DMS53 (cell line): ENCODE data around the gene C17orf75.
A peak's percentile ranks its signal among the peaks of the same experiment; 100 is the strongest.
"Not testable (repeated sequence)": the region's sequence is repeated elsewhere in the genome, so short reads cannot be mapped to it uniquely, and the experiment has no call there.

Experiments used
- DNase-seq: peaks from one replicate; lab custom pipeline; 2025; lab: John Stamatoyannopoulos, UW

The C17orf75 gene

DNA sequence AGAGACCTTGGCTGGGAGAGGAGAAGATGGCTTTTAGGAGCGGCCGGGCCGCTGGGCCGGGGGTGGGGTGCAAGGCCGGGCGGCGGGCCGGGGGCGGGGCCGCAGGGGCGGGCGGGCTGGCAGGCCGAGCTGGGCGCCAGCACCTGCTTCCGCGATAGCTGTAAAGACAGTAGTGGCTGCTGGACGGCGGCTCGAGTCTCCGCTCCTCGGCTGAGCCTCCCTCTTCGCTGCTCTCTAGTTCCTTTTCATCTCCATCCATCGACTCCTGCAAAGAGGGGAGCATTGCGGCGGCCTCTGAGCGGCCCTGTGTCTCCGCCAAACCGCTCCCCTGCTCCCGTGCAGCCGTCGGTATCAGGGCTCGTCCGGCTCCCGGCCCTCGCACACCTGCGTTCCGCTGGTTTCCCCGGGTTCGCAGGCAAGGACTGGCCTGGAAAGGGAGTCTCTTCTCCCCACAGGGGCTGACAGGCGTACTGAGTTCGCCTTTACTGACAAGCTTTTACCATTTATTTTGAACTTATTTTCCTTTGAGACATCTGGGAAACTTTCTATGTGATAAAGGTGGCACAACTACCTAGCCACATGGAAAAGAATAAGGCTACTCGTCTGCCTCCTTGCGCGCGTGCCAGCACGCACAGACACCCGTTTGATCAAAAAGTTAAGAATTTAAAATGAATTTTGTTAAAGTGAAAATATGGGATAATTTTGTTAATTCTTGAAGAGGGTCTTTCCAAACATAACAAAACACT lies at the start of gene C17orf75:
C17orf75 (minus strand) TSS at position 317 of the 746 bp plus-strand sequence; CDS start at position 283, 34 bp downstream.
- DNase-seq: peak; percentile 88

DNA sequence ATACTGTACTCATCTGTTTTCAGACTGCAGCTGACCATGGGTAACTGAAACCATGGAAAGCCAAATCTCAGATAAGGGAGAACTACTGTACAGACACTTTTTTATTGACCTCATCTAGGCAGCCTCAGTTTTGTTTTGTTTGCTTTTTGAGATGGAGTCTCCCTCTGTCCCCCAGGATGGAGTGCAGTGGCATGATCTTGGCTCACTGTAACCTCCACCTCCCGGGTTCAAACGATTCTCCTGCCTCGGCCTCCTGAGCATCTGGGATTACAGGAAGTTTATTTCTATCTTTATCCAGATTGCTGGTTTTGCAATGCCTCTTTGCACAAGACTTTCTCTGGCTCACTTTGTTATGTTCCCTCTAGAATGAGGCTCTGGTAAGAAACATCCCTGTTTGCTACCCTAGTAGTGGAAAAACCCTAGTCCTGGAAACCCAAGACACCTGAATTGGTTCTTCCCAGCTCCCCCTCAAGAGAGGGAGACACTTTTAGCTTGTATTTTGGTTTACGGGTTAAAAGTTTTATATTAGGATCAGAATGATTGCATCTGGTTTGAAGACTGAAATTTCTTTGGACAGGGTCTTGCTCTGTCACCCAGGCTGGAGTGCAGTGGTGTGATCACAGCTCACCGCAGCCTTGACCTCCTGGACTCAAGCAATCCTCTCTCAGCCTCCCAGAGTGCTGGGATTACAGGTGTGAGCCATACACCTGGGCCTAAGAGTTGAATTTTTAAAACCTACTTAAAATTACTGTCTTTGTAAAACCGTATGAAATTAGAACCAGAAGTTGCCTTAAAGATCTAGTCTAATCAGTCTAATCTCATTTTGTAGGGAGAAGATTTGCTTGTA lies 46.9 kb upstream of the C17orf75 start:
- no peak for DNase-seq

DNA sequence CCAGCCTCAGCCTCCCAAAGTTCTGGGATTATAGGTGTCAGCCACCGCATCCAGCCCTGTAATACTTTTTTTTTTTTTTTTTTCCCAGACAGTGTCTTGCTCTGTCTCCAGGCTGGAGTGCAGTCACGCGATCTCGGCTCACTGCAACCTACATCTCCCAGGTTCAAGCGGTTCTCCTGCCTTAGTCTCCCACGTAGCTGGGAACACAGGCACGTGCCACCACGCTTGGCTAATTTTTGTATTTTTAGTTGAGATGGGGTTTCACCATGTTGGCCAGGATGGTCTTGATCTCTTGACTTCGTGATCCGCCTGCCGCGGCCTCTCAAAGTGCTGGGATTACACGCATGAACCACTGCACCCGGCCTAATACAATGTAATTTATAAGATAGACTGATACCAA lies 46.2 kb upstream of the C17orf75 start:
- DNase-seq: not testable (repeated sequence)

DNA sequence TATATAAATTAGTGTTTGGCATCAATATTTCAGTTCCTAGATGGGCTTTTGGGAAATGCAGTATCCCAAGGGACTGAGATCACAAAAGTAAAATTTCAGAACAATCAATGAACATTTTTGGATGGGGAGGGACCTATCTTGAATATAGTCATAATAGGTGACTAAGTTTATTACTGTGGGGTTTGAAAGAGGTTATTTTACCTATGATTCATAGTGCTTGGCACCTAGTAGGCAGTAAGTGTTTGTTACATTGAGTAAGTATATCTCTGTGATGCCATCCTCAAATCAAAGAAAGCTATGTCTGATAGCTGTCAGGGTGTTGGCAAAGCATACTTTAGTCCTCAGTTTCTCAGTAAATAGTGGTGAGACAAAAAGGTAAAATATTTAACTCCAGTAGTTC lies 44.9 kb upstream of the C17orf75 start:
- no peak for DNase-seq

DNA sequence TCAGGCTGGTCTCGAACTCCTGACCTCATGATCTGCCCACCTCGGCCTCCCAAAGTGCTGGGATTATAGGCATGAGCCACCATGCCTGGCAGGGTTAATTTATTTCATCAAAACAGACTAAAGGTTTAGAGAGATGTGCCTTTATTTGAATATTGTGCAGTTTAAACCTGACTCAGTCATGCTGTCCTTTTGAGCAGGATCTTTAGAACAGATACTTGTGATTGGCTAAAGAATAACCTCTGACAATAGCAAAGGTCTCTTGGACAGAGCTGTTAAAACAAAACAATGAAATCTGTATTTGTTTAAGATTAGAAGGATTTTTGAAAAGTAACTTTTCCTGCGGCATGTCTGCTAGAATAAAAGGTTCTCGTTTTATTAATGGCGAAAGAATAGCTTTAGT lies 44.0 kb upstream of the C17orf75 start:
- DNase-seq: no peak

DNA sequence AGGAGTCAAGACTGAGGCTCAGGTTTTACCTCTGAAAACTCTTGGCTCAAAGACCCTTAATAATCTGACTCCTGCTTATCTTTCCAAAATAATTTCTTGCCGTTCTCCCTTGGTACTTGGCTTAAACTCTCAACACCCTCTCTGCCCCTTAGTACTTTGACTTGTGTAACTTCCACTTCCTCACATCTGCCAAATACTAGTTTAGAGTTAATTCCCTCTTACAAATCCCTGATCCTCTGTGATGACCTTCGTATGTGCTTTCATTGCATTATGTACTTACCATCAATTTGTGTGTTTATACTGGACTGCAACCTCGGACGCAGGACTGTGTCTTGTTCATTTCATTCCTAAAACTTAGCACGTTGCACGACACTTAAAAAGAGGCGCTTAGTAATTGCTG lies 43.1 kb upstream of the C17orf75 start:
- no peak for DNase-seq

DNA sequence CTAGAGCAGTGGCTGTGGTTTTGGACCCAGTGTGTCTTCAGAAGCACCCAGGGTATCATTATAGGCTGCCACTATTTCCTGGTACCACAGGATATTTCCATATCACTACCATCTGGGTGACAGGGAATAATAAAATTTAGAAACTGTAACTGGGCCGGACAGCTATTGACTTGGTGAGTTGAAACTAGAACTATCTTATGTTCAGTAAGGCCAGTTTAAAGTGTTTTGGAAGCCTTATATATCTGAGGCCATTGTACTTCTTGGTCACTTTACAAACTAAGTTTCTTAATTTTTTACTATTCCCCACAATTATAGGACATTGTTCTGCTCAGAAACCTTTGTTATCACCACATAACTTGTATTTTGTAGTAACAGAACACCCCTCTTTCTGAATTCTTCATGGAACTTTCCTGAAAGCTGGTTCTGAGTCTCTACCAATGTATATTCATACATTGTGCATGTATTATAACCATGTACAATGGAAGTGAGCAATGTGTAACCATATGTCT lies 42.0 kb upstream of the C17orf75 start:
- DNase-seq: no peak

GRCh38 chr17:32382526-32383223 lies 40.7 kb upstream of the C17orf75 start:
- DNase-seq: no peak

DNA sequence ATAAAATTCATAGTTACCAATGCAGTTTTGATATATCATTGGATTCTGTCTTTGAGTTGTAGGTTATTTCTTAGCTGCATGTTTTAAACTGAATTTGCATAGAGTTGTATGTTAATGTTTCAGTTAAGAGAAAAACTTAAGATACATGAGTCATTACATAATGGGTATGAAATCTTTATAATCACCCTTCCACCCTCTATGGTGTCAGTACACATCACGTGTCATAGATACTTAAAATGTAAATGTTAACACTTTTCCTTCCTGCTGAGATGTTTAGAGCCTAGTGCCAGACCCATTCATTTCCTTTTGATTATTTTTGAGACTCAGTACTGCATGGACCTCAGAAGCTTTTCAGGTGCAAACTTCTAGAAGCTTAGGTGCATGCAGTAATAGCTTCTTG lies 28.5 kb upstream of the C17orf75 start:
- DNase-seq: no peak

- DNase-seq: no peak
Observed at GRCh38 chr17:32361270-32361669, 19.3 kb upstream of the C17orf75 start.

DNA sequence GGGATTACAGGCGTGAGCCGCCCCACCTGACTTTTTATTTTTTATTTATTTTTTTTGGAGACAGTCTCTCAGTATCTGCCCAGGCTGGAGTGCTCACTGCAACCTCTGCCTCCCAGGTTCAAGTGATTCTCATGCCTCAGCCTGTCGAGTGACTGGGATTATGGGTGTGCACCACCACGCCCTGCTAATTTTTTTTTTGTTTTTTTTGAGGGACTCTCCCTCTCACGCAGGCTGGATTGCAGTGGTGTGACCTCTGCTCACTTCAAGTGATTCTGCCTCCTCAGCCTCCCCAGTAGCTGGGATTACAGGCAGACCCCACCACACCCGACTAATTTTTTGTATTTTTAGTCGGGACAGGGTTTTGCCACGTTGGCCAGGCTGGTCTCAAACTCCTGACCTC lies 15.6 kb upstream of the C17orf75 start:
- DNase-seq: no peak

- no peak for DNase-seq
Observed at GRCh38 chr17:32356750-32357149, 14.8 kb upstream of the C17orf75 start.

- no peak for DNase-seq
Observed at GRCh38 chr17:32356378-32356743, 14.4 kb upstream of the C17orf75 start.

- no peak for DNase-seq
Observed at GRCh38 chr17:32355649-32356377, 13.8 kb upstream of the C17orf75 start.

DNA sequence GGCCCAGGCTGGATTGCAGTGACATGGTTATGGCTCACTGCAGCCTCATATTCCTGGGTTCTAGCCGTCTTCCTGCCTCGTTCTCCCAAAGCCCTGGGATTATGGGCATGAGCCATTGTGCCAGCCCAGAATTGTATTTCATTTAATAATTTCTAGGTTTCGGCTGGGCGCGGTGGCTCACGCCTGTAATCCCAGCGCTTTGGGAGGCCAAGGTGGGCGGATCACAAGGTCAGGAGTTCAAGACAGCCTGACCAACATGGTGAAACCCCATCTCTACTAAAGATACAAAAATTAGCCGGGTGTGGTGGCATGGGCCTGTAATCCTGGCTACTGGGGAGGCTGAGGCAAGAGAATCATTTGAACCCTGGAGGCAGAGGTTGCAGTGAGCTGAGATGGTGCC lies 10.8 kb upstream of the C17orf75 start:
- not testable (repeated sequence) for DNase-seq

DNA sequence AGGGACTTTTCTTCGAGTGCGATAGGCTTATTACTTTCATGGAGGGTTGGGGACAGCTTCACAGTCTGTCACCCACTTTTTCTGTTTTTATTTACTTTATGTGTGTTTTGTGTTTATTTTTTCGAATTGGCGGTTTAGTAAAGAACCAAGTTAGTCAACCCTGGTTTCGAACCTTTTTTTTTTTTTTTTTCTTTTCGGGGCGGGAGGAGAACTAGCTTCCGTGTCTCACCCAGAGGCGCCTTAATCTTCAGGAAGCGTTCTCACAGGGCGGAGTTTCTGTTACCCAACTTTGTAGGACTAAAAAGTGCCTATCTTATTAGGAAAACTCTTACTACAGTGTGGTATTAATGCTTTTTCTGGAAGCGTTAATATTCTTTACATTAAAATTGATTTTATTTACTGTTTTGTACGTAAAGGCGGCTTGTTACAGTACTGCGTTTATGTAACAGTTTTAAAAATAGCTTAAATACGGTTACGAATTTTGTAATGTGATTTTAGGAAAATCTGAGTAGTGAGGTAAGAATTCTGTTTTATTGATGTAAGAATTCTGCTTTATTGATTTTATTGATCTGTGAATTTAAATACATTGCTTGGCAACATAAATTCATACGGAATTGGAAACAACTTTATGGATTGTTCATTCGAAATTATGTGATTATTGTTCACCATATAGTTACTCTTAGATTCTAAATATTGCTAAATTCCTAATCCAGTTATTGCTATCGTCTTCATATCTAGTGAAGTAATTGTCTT lies 8.9 kb upstream of the C17orf75 start:
- DNase-seq: peak; percentile 67

- peak; percentile 97 for DNase-seq
Observed at GRCh38 chr17:32349854-32350665, 8.1 kb upstream of the C17orf75 start, which contains the start of gene ZNF207. TSS of gene ZNF207 (plus strand) at chr17:32350157. CDS start at chr17:32350286, 129 bp downstream.

DNA sequence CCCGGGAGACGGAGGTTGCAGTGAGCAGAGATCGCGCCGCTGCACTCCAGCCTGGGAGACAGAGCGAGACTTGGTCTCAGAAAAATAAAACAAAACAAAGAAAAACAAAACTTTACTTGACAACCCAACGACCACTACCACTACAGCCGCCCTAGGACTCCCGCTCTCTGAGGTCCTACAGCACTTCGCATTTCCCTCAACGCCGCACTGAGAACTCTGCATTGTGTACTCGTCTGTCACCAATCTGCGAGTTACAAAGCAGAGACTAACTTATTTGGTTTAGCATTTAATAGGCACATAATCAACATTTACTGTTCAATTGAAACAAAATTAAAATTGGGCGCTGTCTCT lies 7.5 kb upstream of the C17orf75 start:
- peak; percentile 52 for DNase-seq

GRCh38 chr17:32348483-32348800 lies 6.5 kb upstream of the C17orf75 start:
- no peak for DNase-seq

GRCh38 chr17:32345951-32346600 lies 4.1 kb upstream of the C17orf75 start:
- no peak for DNase-seq
